HepG2 (cell line): ENCODE data around the gene DDOST. TPM values are rescaled to one million over a fixed set of nuclear protein-coding genes. Genes with fewer than 3 reads are reported as not detected.

Experiments used
- CHD4 ChIP-seq: fragments of 200-600 bp; sonication (generic); IDR thresholded peaks from 2 replicates; pipeline ENCODE4 v1.7.0; 2017; ENCODE audit warnings: mild to moderate bottlenecking, low read length, borderline replicate concordance
- HINFP ChIP-seq: sonication (generic); formaldehyde crosslinking; IDR thresholded peaks from 2 replicates; pipeline ENCODE4 v1.4.0; 2020; ENCODE audit warnings: low read depth, mild to moderate bottlenecking, missing genetic modification reagents
- HOXA7 ChIP-seq: sonication (generic); formaldehyde crosslinking; IDR thresholded peaks from 2 replicates; pipeline ENCODE4 v1.8.1; 2022; ENCODE audit warnings: mild to moderate bottlenecking, missing genetic modification reagents, moderate library complexity
- IRF2 ChIP-seq: IDR thresholded peaks from 2 replicates; pipeline ENCODE4 v1.6.1; 2018; ENCODE audit warnings: missing genetic modification reagents, missing compliant biosample characterization
- JDP2 ChIP-seq: sonication (generic); formaldehyde crosslinking; IDR thresholded peaks from 2 replicates; pipeline ENCODE4 v1.8.1; 2022; ENCODE audit warnings: missing genetic modification reagents, borderline replicate concordance
- MAZ ChIP-seq, 2 experiments: sonication (generic) in 1 of 2; formaldehyde crosslinking in 1 of 2; IDR thresholded peaks; 2 replicates each; pipeline versions ENCODE4 v1.5.0 to v1.6.1; 2012 to 2020; ENCODE audit warnings: low read depth in 2 of 2, mild to moderate bottlenecking in 2 of 2, borderline replicate concordance in 1 of 2, improper control_type of control experiment in 1 of 2, low read length in 1 of 2, missing genetic modification reagents in 1 of 2, moderate library complexity in 1 of 2
- NFYC ChIP-seq: IDR thresholded peaks from 2 replicates; pipeline ENCODE4 v1.6.1; 2016; ENCODE audit warnings: missing genetic modification reagents, missing compliant biosample characterization
- PITX1 ChIP-seq: sonication (generic); formaldehyde crosslinking; IDR thresholded peaks from 2 replicates; pipeline ENCODE4 v1.5.1; 2020; ENCODE audit warnings: mild to moderate bottlenecking, missing genetic modification reagents
- PPARG ChIP-seq: conservative IDR thresholded peaks from 2 replicates; pipeline ENCODE4 v1.6.1; 2016; ENCODE audit warnings: missing biosample characterization, missing genetic modification reagents
- RAD51 ChIP-seq: fragments of 450-650 bp; IDR thresholded peaks from 2 replicates; pipeline ENCODE4 v1.6.1; 2016; ENCODE audit warnings: borderline replicate concordance
- SCMH1 ChIP-seq: sonication (generic); formaldehyde crosslinking; IDR thresholded peaks from 2 replicates; pipeline ENCODE4 v1.9.0; 2021; ENCODE audit warnings: missing genetic modification reagents, mild to moderate bottlenecking, borderline replicate concordance
- SIN3B ChIP-seq: fragments of 150-350 bp; IDR thresholded peaks from 2 replicates; pipeline ENCODE4 v1.6.1; 2014; ENCODE audit warnings: low read length
- SMARCE1 ChIP-seq: fragments of 450-650 bp; IDR thresholded peaks from 2 replicates; pipeline ENCODE4 v1.6.1; 2017; ENCODE audit warnings: borderline replicate concordance
- THRA ChIP-seq: sonication (generic); formaldehyde crosslinking; IDR thresholded peaks from 2 replicates; pipeline ENCODE4 v1.4.0; 2020; ENCODE audit warnings: missing genetic modification reagents, borderline replicate concordance
- TP53 ChIP-seq: sonication (generic); formaldehyde crosslinking; conservative IDR thresholded peaks from 2 replicates; pipeline ENCODE4 v1.4.0; 2020; ENCODE audit warnings: missing genetic modification reagents
- TRAFD1 ChIP-seq: sonication (generic); formaldehyde crosslinking; IDR thresholded peaks from 2 replicates; pipeline ENCODE4 v1.5.1; 2020; ENCODE audit warnings: missing genetic modification reagents, mild to moderate bottlenecking, borderline replicate concordance
- ZNF350 ChIP-seq: sonication (generic); formaldehyde crosslinking; IDR thresholded peaks from 2 replicates; pipeline ENCODE4 v1.4.0; 2020; ENCODE audit warnings: mild to moderate bottlenecking, low read depth, missing genetic modification reagents, borderline replicate concordance
- ZNF382 ChIP-seq: sonication (generic); formaldehyde crosslinking; IDR thresholded peaks from 2 replicates; pipeline ENCODE4 v1.5.0; 2020; ENCODE audit warnings: missing genetic modification reagents, mild to moderate bottlenecking, borderline replicate concordance
- ZNF768 ChIP-seq: sonication (generic); formaldehyde crosslinking; IDR thresholded peaks from 2 replicates; pipeline ENCODE4 v1.4.0; 2020; ENCODE audit warnings: missing genetic modification reagents
- ZNF782 ChIP-seq: sonication (generic); formaldehyde crosslinking; IDR thresholded peaks from 2 replicates; pipeline ENCODE4 v1.4.0; 2020; ENCODE audit warnings: missing genetic modification reagents, mild to moderate bottlenecking, borderline replicate concordance
- ZSCAN5A ChIP-seq: sonication (generic); formaldehyde crosslinking; IDR thresholded peaks from 2 replicates; pipeline ENCODE4 v1.8.0; 2022; ENCODE audit warnings: mild to moderate bottlenecking, missing genetic modification reagents, borderline replicate concordance
- polyA plus RNA-seq, 8 experiments: library from polyadenylated mRNA; depleted of rRNA in 3 of 8; stranded (reverse) in 7 of 8; unstranded in 1 of 8; fragments of >200 nt; fragmentation: Illumina TruSeq in 4 of 8; extraction: Trizol in 4 of 8; gene quantifications; 2 replicates each; pipeline versions ENCODE4 v1.2.1 to v1.2.3, GENCODE V29; 2011 to 2016; ENCODE audit warnings: low read depth in 4 of 8, missing spikeins in 1 of 8, mixed read lengths in 1 of 8; ENCODE audit not compliant: insufficient read depth in 1 of 8
- total RNA-seq, 5 experiments: library from RNA; depleted of rRNA; stranded (reverse); fragments of >200 nt; fragmentation: Illumina TruSeq; extraction: Trizol; gene quantifications; 2 replicates each; pipeline ENCODE4 v1.2.3, GENCODE V29; 2016; ENCODE audit warnings: low read depth in 1 of 5

DDOST gene
- total and polyA plus RNA-seq, 2 of the 13 experiments (the other 11 are each of a cell fraction or from before 2014, with no cell fraction given) = 335 to 494 TPM

- no peak for TF ChIP-seq TRAFD1
- no peak for TF ChIP-seq ZNF382 (CRISPR knock-in tag)
- no peak for TF ChIP-seq MAZ (IDR thresholded peaks at IDR 0.05; ENCODE audit: borderline replicate concordance, low read depth, low read length)
- peak; percentile 78 for TF ChIP-seq MAZ (CRISPR knock-in tag; IDR thresholded peaks at IDR 0.05; ENCODE audit: low read depth)
- TF ChIP-seq ZNF350 (CRISPR knock-in tag) = no peak
- TF ChIP-seq JDP2 (CRISPR knock-in tag) = no peak
- no peak for TF ChIP-seq SIN3B
- TF ChIP-seq CHD4 = no peak
- no peak for TF ChIP-seq RAD51
- TF ChIP-seq PITX1 (CRISPR knock-in tag) = no peak
- TF ChIP-seq HOXA7 (CRISPR knock-in tag) = no peak
- no peak for TF ChIP-seq TP53 (CRISPR knock-in tag)
- peak; percentile 44; the same call in 1 of the 2 replicates for TF ChIP-seq HINFP (CRISPR knock-in tag)
- TF ChIP-seq ZNF782 (CRISPR knock-in tag) = peak; percentile 37; the same call in 1 of the 2 replicates
- TF ChIP-seq IRF2 (CRISPR knock-in tag) = peak; percentile 68; the same call in 1 of the 2 replicates
- TF ChIP-seq SMARCE1 = no peak
- TF ChIP-seq NFYC (CRISPR knock-in tag) = 0 out of 2 replicates have a peak, but pooled peaks have one; percentile 17
- no peak for TF ChIP-seq ZSCAN5A
- peak; percentile 80; the same call in 1 of the 2 replicates for TF ChIP-seq THRA (CRISPR knock-in tag)
- TF ChIP-seq ZNF768 (CRISPR knock-in tag) = peak; percentile 24; the same call in 1 of the 2 replicates
- TF ChIP-seq PPARG (CRISPR knock-in tag) = no peak
- TF ChIP-seq SCMH1 = no peak
These were observed 27.7 kb downstream of the DDOST start, which contains the start of gene PINK1 (continued) for GRCh38 chr1:20633190-20634064.
